Sigmoid colon (tissue), 7 donors: ENCODE results near the gene DOK6. TPM values are rescaled to one million over a fixed set of nuclear protein-coding genes. Genes with fewer than 3 reads are reported as not detected.

ENCODE experiments used
- DNase-seq: peaks from one replicate; pipeline ENCODE4 v3.0.0-alpha.2; 2019
- H3K27ac ChIP-seq, 4 donors: fragments of 200-600 bp; sonication (generic); one replicate each; pipeline ENCODE4 v1.5.1; 2016 to 2019; ENCODE audit warnings: mild to moderate bottlenecking in 1 of 4
- H3K27me3 ChIP-seq, 3 donors: fragments of 200-600 bp; sonication (generic); one replicate each; pipeline ENCODE4 v1.5.1; 2019; ENCODE audit warnings: mild to moderate bottlenecking in 1 of 3
- H3K36me3 ChIP-seq, 4 donors: fragments of 200-600 bp; sonication (generic); one replicate each; pipeline ENCODE4 v1.5.1; 2016 to 2019
- H3K4me1 ChIP-seq, 4 donors: fragments of 200-600 bp; sonication (generic); one replicate each; pipeline ENCODE4 v1.5.1; 2017 to 2019
- H3K4me3 ChIP-seq, 4 donors: fragments of 200-600 bp; sonication (generic); one replicate each; pipeline ENCODE4 v1.5.1; 2017 to 2019; ENCODE audit warnings: mild to moderate bottlenecking in 2 of 4, moderate library complexity in 1 of 4
- H3K9me3 ChIP-seq, 4 donors: fragments of 200-600 bp in 3 of 4; sonication (generic) in 3 of 4; one replicate each; pipeline versions ENCODE4 v1.5.1 to v1.6.1; 2013 to 2019
- CTCF ChIP-seq, 4 experiments: fragments of 450-650 bp in 3 of 4; fragments of 200-600 bp in 1 of 4; IDR thresholded peaks; one replicate each; pipeline ENCODE4 v1.5.1; 2016 to 2019; ENCODE audit warnings: antibody characterized with exemption in 4 of 4, mild to moderate bottlenecking in 3 of 4, moderate library complexity in 2 of 4
- EP300 ChIP-seq, 4 donors: sonication (generic); formaldehyde crosslinking; IDR thresholded peaks; one replicate each; pipeline ENCODE4 v1.6.1; 2017; ENCODE audit warnings: antibody characterized with exemption in 4 of 4
- POLR2A ChIP-seq, 2 donors: fragments of 450-650 bp; IDR thresholded peaks; one replicate each; pipeline ENCODE4 v1.6.1; 2016; ENCODE audit warnings: antibody characterized with exemption in 2 of 2, mild to moderate bottlenecking in 2 of 2, moderate library complexity in 2 of 2
- POLR2AphosphoS5 ChIP-seq, 4 donors: sonication (generic); formaldehyde crosslinking; IDR thresholded peaks; one replicate each; pipeline ENCODE4 v1.6.1; 2017; ENCODE audit warnings: antibody characterized with exemption in 4 of 4
- WGBS, 2 donors: extraction: QIAGEN DNeasy Blood & Tissue Kit; methylation state at CpG; one replicate each; pipeline ENCODE4 v1.1.7; 2013; 5-methylcytosine and 5-hydroxymethylcytosine counted together
- intact Hi-C: fragments of 100-400 bp; cut with DNase I; formaldehyde crosslinking; loops from one replicate; pipeline ENCODE4 v1.15.1; 2023
- polyA plus RNA-seq, 3 donors: library from polyadenylated mRNA; stranded (reverse); fragments of 200-250 nt; gene quantifications; one replicate each; pipeline ENCODE4 v1.2.3, GENCODE V29; 2013
- total RNA-seq, 4 donors: library from RNA; depleted of rRNA; stranded (reverse); fragments of >200 nt; gene quantifications; one replicate each; pipeline ENCODE4 v1.1.0, GENCODE V29; 2016
- donor health status: healthy with polysubstance abuse.
- donor health status: Bipolar disorder and iron deficiency.
- donor health status: healthy.

Gene DOK6
- total and polyA plus RNA-seq, 7 donors = under 0.01 to 1.9 (median 0.95) TPM

DNA sequence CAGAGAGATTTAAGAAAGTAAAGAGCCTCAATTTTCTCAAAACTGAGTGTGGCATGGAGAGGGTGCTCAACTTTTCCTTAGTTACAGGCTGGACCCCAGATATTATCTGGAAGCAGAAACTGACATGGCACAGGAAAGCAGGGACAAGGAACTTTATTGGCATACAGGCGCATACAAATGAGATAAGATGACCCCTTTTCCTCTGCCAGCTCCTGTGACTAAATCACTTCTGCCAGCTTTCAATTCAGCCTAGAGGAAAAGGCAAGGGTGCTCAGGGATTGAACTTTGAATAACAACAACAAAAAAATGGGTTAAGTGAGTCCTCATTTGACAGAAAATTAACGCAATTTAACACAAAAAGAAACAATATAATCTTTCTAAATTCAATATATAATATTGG, 284.1 kb downstream of the DOK6 start:
- 88 to 89% methylated on average over 2 of the region's 2 CpGs for WGBS, 2 donors
- Histone ChIP-seq H3K4me1 (no peaks in the 10 kb centered on the region), H3K4me3 (no peak overlapping the region), H3K9me3 (no peaks in the 10 kb centered on the region), H3K36me3 (no peaks in the 10 kb centered on the region), H3K27ac (no peak overlapping the region), H3K27me3 (no peaks in the 10 kb centered on the region)
- TF ChIP-seq EP300 (IDR thresholded peaks at IDR 0.05) = no peak
- no peak for TF ChIP-seq CTCF (IDR thresholded peaks at IDR 0.05)
- TF ChIP-seq POLR2A (IDR thresholded peaks at IDR 0.05) = no peak
- no peak for TF ChIP-seq POLR2AphosphoS5 (IDR thresholded peaks at IDR 0.05)
- no peak for DNase-seq
- intact Hi-C loops = no loop called here

GRCh38 chr18:69686861-69687260, 286.2 kb downstream of the DOK6 start:
- Histone ChIP-seq H3K27me3 (no peaks in the 10 kb centered on the region), H3K4me3 (no peak overlapping the region), H3K27ac (no peak overlapping the region), H3K36me3 (no peaks in the 10 kb centered on the region), H3K9me3 (no peaks in the 10 kb centered on the region), H3K4me1 (no peaks in the 10 kb centered on the region)
- TF ChIP-seq CTCF (IDR thresholded peaks at IDR 0.05) (no peak), POLR2A (IDR thresholded peaks at IDR 0.05) (no peak), POLR2AphosphoS5 (IDR thresholded peaks at IDR 0.05) (no peak), EP300 (IDR thresholded peaks at IDR 0.05) (no peak)
- intact Hi-C loops = no loop called here
- WGBS, 2 donors = 0% methylated on average over 1 of the region's 1 CpG
- no peak for DNase-seq

- H3K9me3 ChIP-seq = no peaks in the 10 kb centered on the region
- DNase-seq = no peak
- no peak for TF ChIP-seq POLR2AphosphoS5 (IDR thresholded peaks at IDR 0.05)
- TF ChIP-seq EP300 (IDR thresholded peaks at IDR 0.05) = no peak
- TF ChIP-seq POLR2A (IDR thresholded peaks at IDR 0.05) = no peak
- TF ChIP-seq CTCF (IDR thresholded peaks at IDR 0.05) = no peak
- intact Hi-C loops = no loop called here
- H3K36me3 ChIP-seq = no peaks in the 10 kb centered on the region
- H3K4me1 ChIP-seq = no peaks in the 10 kb centered on the region
- WGBS, 2 donors = 76 to 95% methylated on average over 2 of the region's 2 CpGs
- H3K4me3 ChIP-seq = no peak overlapping the region
- no peak overlapping the region for H3K27ac ChIP-seq
- no peaks in the 10 kb centered on the region for H3K27me3 ChIP-seq
These were observed 288.6 kb downstream of the DOK6 start for GRCh38 chr18:69689121-69689759.

DNA sequence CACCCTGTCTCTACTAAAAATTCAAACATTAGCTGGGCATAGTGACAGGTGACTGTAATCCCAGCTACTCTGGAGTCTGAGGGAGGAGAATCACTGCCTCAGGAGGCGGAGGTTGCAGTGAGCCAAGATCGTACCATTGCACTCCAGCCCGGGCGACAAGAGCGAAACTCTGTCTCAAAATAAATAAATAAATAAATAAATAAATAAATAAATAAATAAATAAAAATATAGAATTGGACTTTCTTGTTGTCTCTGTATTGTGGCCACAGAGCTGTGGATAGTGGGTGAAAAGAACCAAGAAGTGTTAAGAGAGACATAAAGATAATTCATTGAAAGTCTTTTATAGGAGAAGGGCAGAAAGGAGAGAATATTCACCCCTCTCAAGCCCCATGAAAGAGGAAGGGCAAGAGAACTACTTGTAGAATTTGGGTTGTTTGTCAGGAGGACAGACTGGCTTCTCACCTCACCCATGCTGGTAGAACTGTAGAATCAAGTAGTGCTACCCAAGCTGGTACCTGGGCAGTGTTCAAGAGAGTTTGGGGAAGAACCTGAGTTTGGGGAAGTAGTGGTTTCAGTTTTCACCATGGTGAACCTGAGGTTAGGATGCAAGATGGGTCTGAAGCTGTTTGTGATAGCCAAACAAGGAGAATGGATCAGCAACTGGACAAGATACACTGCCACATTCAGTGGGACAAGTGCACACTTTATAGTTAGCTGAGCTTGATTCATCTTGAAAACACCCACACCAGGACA, 290.5 kb downstream of the DOK6 start:
- no peak overlapping the region for H3K27ac ChIP-seq
- WGBS, 2 donors = 98% methylated on average over 5 of the region's 5 CpGs
- no peak overlapping the region for H3K4me3 ChIP-seq
- no peaks in the 10 kb centered on the region for H3K9me3 ChIP-seq
- H3K27me3 ChIP-seq = no peaks in the 10 kb centered on the region
- H3K4me1 ChIP-seq = no peaks in the 10 kb centered on the region
- TF ChIP-seq POLR2A (IDR thresholded peaks at IDR 0.05) (no peak), CTCF (IDR thresholded peaks at IDR 0.05) (no peak), POLR2AphosphoS5 (IDR thresholded peaks at IDR 0.05) (no peak), EP300 (IDR thresholded peaks at IDR 0.05) (no peak)
- no peaks in the 10 kb centered on the region for H3K36me3 ChIP-seq
- intact Hi-C loops = no loop called here
- DNase-seq = no peak
